ENCODE results near the gene GALNT8. TPM values are rescaled to one million over a fixed set of nuclear protein-coding genes. Genes with fewer than 3 reads are reported as not detected.

Gene GALNT8
- total RNA-seq, 1 donor from 2014 or later = 0.21 TPM

GRCh38 chr12:4780641-4781611, 60.7 kb downstream of the GALNT8 start:
- H3K4me3 Mint-ChIP-seq (ENCODE audit: unreplicated experiment) = no peak overlapping the region
- H3K36me3 Mint-ChIP-seq (ENCODE audit: unreplicated experiment) = no peaks in the 10 kb centered on the region
- H3K27ac Mint-ChIP-seq (ENCODE audit: unreplicated experiment) = no peak overlapping the region
- TF ChIP-seq, protein P1, sequence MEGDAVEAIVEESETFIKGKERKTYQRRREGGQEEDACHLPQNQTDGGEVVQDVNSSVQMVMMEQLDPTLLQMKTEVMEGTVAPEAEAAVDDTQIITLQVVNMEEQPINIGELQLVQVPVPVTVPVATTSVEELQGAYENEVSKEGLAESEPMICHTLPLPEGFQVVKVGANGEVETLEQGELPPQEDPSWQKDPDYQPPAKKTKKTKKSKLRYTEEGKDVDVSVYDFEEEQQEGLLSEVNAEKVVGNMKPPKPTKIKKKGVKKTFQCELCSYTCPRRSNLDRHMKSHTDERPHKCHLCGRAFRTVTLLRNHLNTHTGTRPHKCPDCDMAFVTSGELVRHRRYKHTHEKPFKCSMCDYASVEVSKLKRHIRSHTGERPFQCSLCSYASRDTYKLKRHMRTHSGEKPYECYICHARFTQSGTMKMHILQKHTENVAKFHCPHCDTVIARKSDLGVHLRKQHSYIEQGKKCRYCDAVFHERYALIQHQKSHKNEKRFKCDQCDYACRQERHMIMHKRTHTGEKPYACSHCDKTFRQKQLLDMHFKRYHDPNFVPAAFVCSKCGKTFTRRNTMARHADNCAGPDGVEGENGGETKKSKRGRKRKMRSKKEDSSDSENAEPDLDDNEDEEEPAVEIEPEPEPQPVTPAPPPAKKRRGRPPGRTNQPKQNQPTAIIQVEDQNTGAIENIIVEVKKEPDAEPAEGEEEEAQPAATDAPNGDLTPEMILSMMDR (IDR thresholded peaks at IDR 0.05) = no peak
- peaks cover 6% of the 10 kb centered on the region for H3K9me3 Mint-ChIP-seq (ENCODE audit: unreplicated experiment)
- no peaks in the 10 kb centered on the region for H3K4me1 Mint-ChIP-seq (ENCODE audit: unreplicated experiment)
- peaks cover 7% of the 10 kb centered on the region for H3K27me3 Mint-ChIP-seq (ENCODE audit: unreplicated experiment)
- DNase-seq (ENCODE audit: extremely low spot score, unreplicated experiment) = peak; percentile 51

GRCh38 chr12:4784404-4785054, 64.3 kb downstream of the GALNT8 start:
- TF ChIP-seq, protein P1 (IDR thresholded peaks at IDR 0.05) = no peak
- no peak overlapping the region for H3K4me3 Mint-ChIP-seq (ENCODE audit: unreplicated experiment)
- peaks cover 7% of the 10 kb centered on the region for H3K27me3 Mint-ChIP-seq (ENCODE audit: unreplicated experiment)
- no peaks in the 10 kb centered on the region for H3K4me1 Mint-ChIP-seq (ENCODE audit: unreplicated experiment)
- H3K27ac Mint-ChIP-seq (ENCODE audit: unreplicated experiment) = no peak overlapping the region
- peak; percentile 71 for DNase-seq (ENCODE audit: extremely low spot score, unreplicated experiment)
- peaks cover 6% of the 10 kb centered on the region for H3K9me3 Mint-ChIP-seq (ENCODE audit: unreplicated experiment)
- no peaks in the 10 kb centered on the region for H3K36me3 Mint-ChIP-seq (ENCODE audit: unreplicated experiment)

DNA sequence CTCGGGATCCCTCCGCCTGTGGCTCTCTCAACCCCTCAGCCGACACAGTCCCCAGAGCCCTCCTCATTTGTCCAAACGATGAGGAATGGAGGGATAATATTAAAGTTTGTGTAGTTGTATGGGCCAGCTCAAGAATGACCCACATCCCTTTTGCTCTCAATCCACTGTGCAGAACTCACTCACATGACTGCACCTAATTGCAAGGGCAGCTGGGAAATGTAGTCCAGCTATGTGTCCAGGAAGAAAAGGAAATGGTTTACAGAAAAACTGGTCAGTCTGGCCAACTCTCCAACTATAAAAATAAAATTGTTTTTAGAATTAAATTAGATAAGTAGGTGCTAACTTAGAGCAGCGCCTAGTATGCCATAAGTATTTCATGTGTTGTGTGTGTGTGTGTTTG, 66.6 kb downstream of the GALNT8 start:
- H3K4me1 Mint-ChIP-seq (ENCODE audit: unreplicated experiment) = no peaks in the 10 kb centered on the region
- peak; percentile 38 for DNase-seq (ENCODE audit: extremely low spot score, unreplicated experiment)
- no peaks in the 10 kb centered on the region for H3K27me3 Mint-ChIP-seq (ENCODE audit: unreplicated experiment)
- H3K27ac Mint-ChIP-seq (ENCODE audit: unreplicated experiment) = no peak overlapping the region
- H3K9me3 Mint-ChIP-seq (ENCODE audit: unreplicated experiment) = peaks cover 7% of the 10 kb centered on the region
- TF ChIP-seq, protein P1 (IDR thresholded peaks at IDR 0.05) = no peak
- no peaks in the 10 kb centered on the region for H3K36me3 Mint-ChIP-seq (ENCODE audit: unreplicated experiment)
- no peak overlapping the region for H3K4me3 Mint-ChIP-seq (ENCODE audit: unreplicated experiment)

GRCh38 chr12:4787965-4788364, 67.8 kb downstream of the GALNT8 start:
- no peaks in the 10 kb centered on the region for H3K27me3 Mint-ChIP-seq (ENCODE audit: unreplicated experiment)
- no peaks in the 10 kb centered on the region for H3K4me1 Mint-ChIP-seq (ENCODE audit: unreplicated experiment)
- no peaks in the 10 kb centered on the region for H3K36me3 Mint-ChIP-seq (ENCODE audit: unreplicated experiment)
- DNase-seq (ENCODE audit: extremely low spot score, unreplicated experiment) = peak; percentile 44
- H3K4me3 Mint-ChIP-seq (ENCODE audit: unreplicated experiment) = no peak overlapping the region
- H3K27ac Mint-ChIP-seq (ENCODE audit: unreplicated experiment) = no peak overlapping the region
- H3K9me3 Mint-ChIP-seq (ENCODE audit: unreplicated experiment) = peaks cover 11% of the 10 kb centered on the region
- TF ChIP-seq, protein P1 (IDR thresholded peaks at IDR 0.05) = no peak

DNA sequence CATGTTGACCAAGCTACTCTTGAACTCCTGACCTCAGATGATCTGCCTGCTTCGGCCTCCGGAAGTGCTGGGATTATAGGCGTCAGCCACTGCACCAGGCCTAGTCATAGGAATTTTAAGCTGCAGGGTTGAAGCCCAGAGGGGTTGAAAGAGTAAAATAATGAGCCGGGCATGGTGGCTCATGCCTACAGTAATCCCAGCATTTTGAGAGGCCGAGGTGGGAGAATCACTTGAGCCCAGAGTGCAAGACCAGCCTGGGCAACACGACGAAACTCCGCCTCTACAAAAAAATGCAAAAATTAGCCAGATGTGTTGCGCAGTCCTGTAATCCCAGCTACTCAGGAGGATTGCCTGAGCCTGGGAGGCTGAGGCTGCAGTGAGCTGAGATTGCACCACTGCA, 69.6 kb downstream of the GALNT8 start:
- H3K9me3 Mint-ChIP-seq (ENCODE audit: unreplicated experiment) = peaks cover 5% of the 10 kb centered on the region
- TF ChIP-seq, protein P1 (IDR thresholded peaks at IDR 0.05) = no peak
- H3K27me3 Mint-ChIP-seq (ENCODE audit: unreplicated experiment) = no peaks in the 10 kb centered on the region
- DNase-seq (ENCODE audit: extremely low spot score, unreplicated experiment) = no peak
- no peak overlapping the region for H3K27ac Mint-ChIP-seq (ENCODE audit: unreplicated experiment)
- no peaks in the 10 kb centered on the region for H3K36me3 Mint-ChIP-seq (ENCODE audit: unreplicated experiment)
- no peaks in the 10 kb centered on the region for H3K4me1 Mint-ChIP-seq (ENCODE audit: unreplicated experiment)
- H3K4me3 Mint-ChIP-seq (ENCODE audit: unreplicated experiment) = no peak overlapping the region

All from osteocyte (in vitro differentiated cells).